ENCODE results near the gene MTM1.

Gene MTM1

GRCh38 chrX:150694738-150695410 is 126.5 kb downstream of the MTM1 start:
- H3K36me3 Mint-ChIP-seq = peaks cover 29% of the 10 kb centered on the region
- DNase-seq (ENCODE audit: low spot score in 2 of 2) = peak in 1 of 2 donors; percentile 5

DNA sequence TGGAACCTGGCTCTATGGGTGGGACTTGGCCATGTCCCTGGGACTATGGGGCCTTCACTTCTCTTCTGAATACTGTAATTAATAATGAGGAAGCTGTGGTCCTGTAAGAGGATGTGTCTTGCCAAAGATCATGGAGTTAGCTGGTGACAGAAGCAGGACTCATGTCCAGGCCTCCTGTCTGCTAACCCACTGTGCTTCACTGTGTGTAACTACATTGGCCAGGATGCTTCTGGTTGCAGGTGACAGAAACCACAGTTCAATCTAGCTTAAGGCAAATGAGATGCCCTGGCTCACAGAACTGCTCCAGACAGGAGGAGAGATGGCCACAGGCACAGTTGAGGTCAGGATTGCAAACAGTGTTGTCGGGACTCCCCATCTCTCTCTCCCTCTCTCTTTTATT is 127.9 kb downstream of the MTM1 start:
- Mint-ChIP-seq H3K36me3 (peaks cover 44% of the 10 kb centered on the region), H3K4me3 (peak overlapping the region; percentile 71), H3K27ac (peak overlapping the region; percentile 91), H3K9me3 (no peaks in the 10 kb centered on the region), H3K4me1 (peaks cover 38% of the 10 kb centered on the region)
- no peak for DNase-seq (ENCODE audit: low spot score in 2 of 2)
- ATAC-seq = no peak

More at GRCh38 chrX:150694738-150695410, 126.5 kb downstream of the MTM1 start:
- peaks cover 51% of the 10 kb centered on the region for H3K4me1 Mint-ChIP-seq
- H3K9me3 Mint-ChIP-seq = no peaks in the 10 kb centered on the region
- H3K27ac Mint-ChIP-seq = peak overlapping the region; percentile 91
- ATAC-seq = peak; percentile 77
- peak overlapping the region; percentile 71 for H3K4me3 Mint-ChIP-seq

- Mint-ChIP-seq H3K27ac (peak overlapping the region; percentile 91), H3K36me3 (peaks cover 44% of the 10 kb centered on the region), H3K9me3 (no peaks in the 10 kb centered on the region), H3K4me1 (peaks cover 33% of the 10 kb centered on the region), H3K4me3 (peak overlapping the region; percentile 71)
- DNase-seq (ENCODE audit: low spot score in 2 of 2) = no peak
- no peak for ATAC-seq
Observed at GRCh38 chrX:150696866-150697265, 128.4 kb downstream of the MTM1 start.

GRCh38 chrX:150697641-150698040 is 129.2 kb downstream of the MTM1 start:
- H3K4me1 Mint-ChIP-seq = peaks cover 26% of the 10 kb centered on the region
- no peak for DNase-seq (ENCODE audit: low spot score in 2 of 2)
- H3K36me3 Mint-ChIP-seq = peaks cover 38% of the 10 kb centered on the region
- H3K4me3 Mint-ChIP-seq = peak overlapping the region; percentile 71
- ATAC-seq = peak; percentile 42
- H3K9me3 Mint-ChIP-seq = no peaks in the 10 kb centered on the region
- peak overlapping the region; percentile 91 for H3K27ac Mint-ChIP-seq

DNA sequence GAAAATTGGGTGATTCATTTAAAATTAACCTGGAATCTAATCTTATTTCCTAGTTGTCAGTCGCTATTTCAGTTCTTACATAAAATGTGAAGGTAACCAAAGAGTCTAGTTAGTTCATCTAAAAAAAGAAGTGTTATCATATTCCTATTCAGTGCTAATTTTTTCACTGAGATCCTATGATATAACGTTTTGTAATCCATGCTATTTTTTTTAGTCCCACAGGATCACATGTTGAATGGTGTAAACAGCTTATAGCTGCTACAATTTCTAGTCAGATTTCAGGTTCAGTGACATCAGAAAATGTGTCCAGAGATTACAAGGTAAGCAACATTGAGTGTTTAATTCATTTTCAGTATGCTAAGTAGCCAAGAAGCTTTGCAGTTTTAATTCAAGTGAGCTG is 130.6 kb downstream of the MTM1 start:
- DNase-seq (ENCODE audit: low spot score in 2 of 2) (no peak), ATAC-seq (no peak)
- Mint-ChIP-seq H3K4me1 (peaks cover 35% of the 10 kb centered on the region), H3K4me3 (no peak overlapping the region), H3K36me3 (peaks cover 34% of the 10 kb centered on the region), H3K9me3 (no peaks in the 10 kb centered on the region), H3K27ac (no peak overlapping the region)

GRCh38 chrX:150700107-150700506 is 131.7 kb downstream of the MTM1 start:
- peaks cover 34% of the 10 kb centered on the region for H3K36me3 Mint-ChIP-seq
- H3K4me3 Mint-ChIP-seq = no peak overlapping the region
- no peak overlapping the region for H3K27ac Mint-ChIP-seq
- peaks cover 41% of the 10 kb centered on the region for H3K4me1 Mint-ChIP-seq
- H3K9me3 Mint-ChIP-seq = no peaks in the 10 kb centered on the region
- DNase-seq (ENCODE audit: low spot score in 2 of 2) (no peak), ATAC-seq (no peak)

DNA sequence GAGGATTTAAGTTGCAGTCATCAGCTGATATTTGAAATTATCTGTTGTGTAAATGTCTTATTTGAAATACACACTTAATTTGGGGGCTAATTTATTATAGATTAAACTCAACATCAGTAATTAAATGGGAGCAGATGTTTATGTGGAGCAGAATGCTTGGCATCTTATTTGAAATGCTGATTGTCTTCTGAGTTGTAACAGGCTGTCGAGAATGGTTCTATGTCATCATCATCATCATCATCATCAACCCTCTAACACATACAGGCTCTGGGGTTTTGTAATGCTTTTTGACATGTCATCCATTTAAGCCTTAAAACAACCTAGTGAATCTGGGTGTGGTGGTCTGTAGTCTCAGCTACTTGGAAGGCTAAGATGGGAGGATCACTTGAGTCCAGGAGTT is 133.0 kb downstream of the MTM1 start:
- DNase-seq (ENCODE audit: low spot score in 2 of 2) (no peak), ATAC-seq (no peak)
- Mint-ChIP-seq H3K9me3 (no peaks in the 10 kb centered on the region), H3K4me3 (no peak overlapping the region), H3K27ac (no peak overlapping the region), H3K4me1 (peaks cover 34% of the 10 kb centered on the region), H3K36me3 (peaks cover 31% of the 10 kb centered on the region)

- DNase-seq (ENCODE audit: low spot score in 2 of 2) = no peak
- Mint-ChIP-seq H3K9me3 (no peaks in the 10 kb centered on the region), H3K4me3 (peak overlapping the region; percentile 3), H3K4me1 (peaks cover 25% of the 10 kb centered on the region), H3K27ac (peak overlapping the region; percentile 88), H3K36me3 (peaks cover 48% of the 10 kb centered on the region)
- no peak for ATAC-seq
Observed at GRCh38 chrX:150702966-150703694, 134.7 kb downstream of the MTM1 start.

- ATAC-seq (no peak), DNase-seq (ENCODE audit: low spot score in 2 of 2) (no peak)
- peak overlapping the region; percentile 51 for H3K4me3 Mint-ChIP-seq
- no peaks in the 10 kb centered on the region for H3K9me3 Mint-ChIP-seq
- H3K36me3 Mint-ChIP-seq = peaks cover 48% of the 10 kb centered on the region
- H3K27ac Mint-ChIP-seq = peak overlapping the region; percentile 88
- peaks cover 25% of the 10 kb centered on the region for H3K4me1 Mint-ChIP-seq
Observed at GRCh38 chrX:150703695-150703974, 135.2 kb downstream of the MTM1 start.

DNA sequence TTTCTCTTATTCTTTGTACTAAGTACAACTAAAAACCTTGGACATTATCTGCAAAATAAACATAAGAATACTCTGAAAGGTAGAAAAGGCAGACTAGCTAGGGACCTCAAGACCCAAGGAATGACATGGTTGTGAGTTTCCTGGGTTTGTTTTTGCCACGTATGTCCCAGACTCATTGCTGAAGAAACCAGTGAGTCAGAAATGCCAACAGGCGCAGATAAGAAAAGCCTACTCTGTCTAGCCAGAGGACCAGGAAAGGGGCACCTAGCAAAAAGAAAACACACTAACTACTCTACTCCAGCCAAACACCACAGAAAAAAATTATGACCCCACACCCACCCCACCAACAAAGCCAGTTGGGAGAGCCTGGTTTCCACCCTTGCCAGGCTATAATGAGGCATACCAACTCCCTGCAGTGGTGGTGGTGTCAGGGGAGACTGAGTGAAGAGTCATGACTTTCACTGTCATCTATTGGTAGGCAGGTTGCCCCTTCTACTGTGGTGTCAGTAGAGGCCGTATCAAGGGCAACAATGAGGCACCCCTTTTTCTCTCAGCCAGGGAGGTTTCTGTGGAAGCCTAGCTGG is 135.7 kb downstream of the MTM1 start:
- no peak for DNase-seq (ENCODE audit: low spot score in 2 of 2)
- Mint-ChIP-seq H3K4me1 (peaks cover 25% of the 10 kb centered on the region), H3K9me3 (no peaks in the 10 kb centered on the region), H3K36me3 (peaks cover 48% of the 10 kb centered on the region), H3K4me3 (peak overlapping the region; percentile 51), H3K27ac (peak overlapping the region; percentile 88)
- peak; percentile 96 for ATAC-seq

GRCh38 chrX:150712619-150713018 is 144.2 kb downstream of the MTM1 start:
- H3K36me3 Mint-ChIP-seq = peaks cover 11% of the 10 kb centered on the region
- no peak overlapping the region for H3K4me3 Mint-ChIP-seq
- no peak for ATAC-seq
- DNase-seq (ENCODE audit: low spot score in 2 of 2) = no peak
- H3K9me3 Mint-ChIP-seq = no peaks in the 10 kb centered on the region
- H3K27ac Mint-ChIP-seq = no peak overlapping the region
- H3K4me1 Mint-ChIP-seq = peaks cover 7% of the 10 kb centered on the region

DNA sequence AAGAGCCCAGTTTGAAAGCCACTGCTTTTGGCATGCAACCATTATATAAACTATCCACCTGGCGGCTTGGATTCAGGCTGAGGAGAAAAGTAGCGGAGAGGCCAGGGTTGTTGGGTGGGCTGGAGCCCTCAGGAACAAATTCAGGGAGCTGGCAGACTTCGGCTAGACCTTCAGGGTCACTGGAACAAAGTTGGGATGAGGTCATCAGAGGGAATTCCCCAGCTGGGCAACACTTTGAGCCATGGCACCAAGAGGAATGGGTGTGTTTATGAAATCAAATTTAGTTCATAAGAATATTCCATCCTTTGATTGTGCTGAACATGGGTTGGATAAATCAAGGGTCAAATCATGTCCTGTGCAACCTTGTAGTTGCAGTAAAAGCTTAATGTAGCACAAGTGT is 146.8 kb downstream of the MTM1 start:
- Mint-ChIP-seq H3K36me3 (peaks cover 6% of the 10 kb centered on the region), H3K27ac (no peak overlapping the region)

GRCh38 chrX:150719621-150720020 is 151.2 kb downstream of the MTM1 start:
- DNase-seq (ENCODE audit: low spot score in 2 of 2) = no peak
- Mint-ChIP-seq H3K36me3 (no peaks in the 10 kb centered on the region), H3K4me3 (no peak overlapping the region), H3K4me1 (peaks cover 17% of the 10 kb centered on the region), H3K9me3 (no peaks in the 10 kb centered on the region), H3K27ac (no peak overlapping the region)
- no peak for ATAC-seq

More for the DNA sequence above, 146.8 kb downstream of the MTM1 start:
- Mint-ChIP-seq H3K9me3 (no peaks in the 10 kb centered on the region), H3K4me1 (peaks cover 7% of the 10 kb centered on the region), H3K4me3 (no peak overlapping the region)
- ATAC-seq (no peak), DNase-seq (ENCODE audit: low spot score in 2 of 2) (no peak)
